Right kidney (tissue), 9 donors: ENCODE measurements around the gene CLSTN3.
A peak's percentile ranks its signal among the peaks of the same experiment; 100 is the strongest.

Experiments
- DNase-seq: peaks from one replicate; pipeline ENCODE4 v3.0.0-alpha.2; 2016
- long read RNA-seq, 8 donors: transcript quantifications; one replicate each; lab custom pipeline, GENCODE V29; 2026

Gene CLSTN3
- long read RNA-seq, donor 1, full-length matches to known transcripts = 12 of 91 reads
- long read RNA-seq, donor 1, partial matches to known transcripts = 79 of 91 reads
- long read RNA-seq, donor 1, other reads (novel, unspliced or antisense) = 0 of 91 reads
- long read RNA-seq, donor 2, full-length matches to known transcripts = 8 of 57 reads
- long read RNA-seq, donor 2, partial matches to known transcripts = 31 of 57 reads
- long read RNA-seq, donor 2, other reads (novel, unspliced or antisense) = 18 of 57 reads
- long read RNA-seq, donor 3, transcript CLSTN3-214 (2 exons, 390 nt) = major isoform, 5 of 50 reads
- long read RNA-seq, donor 3, partial matches to known transcripts = 45 of 50 reads
- long read RNA-seq, donor 3, other reads (novel, unspliced or antisense) = 0 of 50 reads
- long read RNA-seq, donor 4, full-length matches to known transcripts = 12 of 68 reads
- long read RNA-seq, donor 4, partial matches to known transcripts = 56 of 68 reads
- long read RNA-seq, donor 4, other reads (novel, unspliced or antisense) = 0 of 68 reads
- long read RNA-seq, donor 5, full-length matches to known transcripts = 18 of 80 reads
- long read RNA-seq, donor 5, partial matches to known transcripts = 62 of 80 reads
- long read RNA-seq, donor 5, other reads (novel, unspliced or antisense) = 0 of 80 reads
- long read RNA-seq, donor 6, full-length matches to known transcripts = 14 of 108 reads
- long read RNA-seq, donor 6, partial matches to known transcripts = 94 of 108 reads
- long read RNA-seq, donor 6, other reads (novel, unspliced or antisense) = 0 of 108 reads
- long read RNA-seq, donor 7, full-length matches to known transcripts = 11 of 217 reads
- long read RNA-seq, donor 7, partial matches to known transcripts = 206 of 217 reads
- long read RNA-seq, donor 7, other reads (novel, unspliced or antisense) = 0 of 217 reads
- long read RNA-seq, donor 8, full-length matches to known transcripts = 6 of 91 reads
- long read RNA-seq, donor 8, partial matches to known transcripts = 85 of 91 reads
- long read RNA-seq, donor 8, other reads (novel, unspliced or antisense) = 0 of 91 reads

DNA sequence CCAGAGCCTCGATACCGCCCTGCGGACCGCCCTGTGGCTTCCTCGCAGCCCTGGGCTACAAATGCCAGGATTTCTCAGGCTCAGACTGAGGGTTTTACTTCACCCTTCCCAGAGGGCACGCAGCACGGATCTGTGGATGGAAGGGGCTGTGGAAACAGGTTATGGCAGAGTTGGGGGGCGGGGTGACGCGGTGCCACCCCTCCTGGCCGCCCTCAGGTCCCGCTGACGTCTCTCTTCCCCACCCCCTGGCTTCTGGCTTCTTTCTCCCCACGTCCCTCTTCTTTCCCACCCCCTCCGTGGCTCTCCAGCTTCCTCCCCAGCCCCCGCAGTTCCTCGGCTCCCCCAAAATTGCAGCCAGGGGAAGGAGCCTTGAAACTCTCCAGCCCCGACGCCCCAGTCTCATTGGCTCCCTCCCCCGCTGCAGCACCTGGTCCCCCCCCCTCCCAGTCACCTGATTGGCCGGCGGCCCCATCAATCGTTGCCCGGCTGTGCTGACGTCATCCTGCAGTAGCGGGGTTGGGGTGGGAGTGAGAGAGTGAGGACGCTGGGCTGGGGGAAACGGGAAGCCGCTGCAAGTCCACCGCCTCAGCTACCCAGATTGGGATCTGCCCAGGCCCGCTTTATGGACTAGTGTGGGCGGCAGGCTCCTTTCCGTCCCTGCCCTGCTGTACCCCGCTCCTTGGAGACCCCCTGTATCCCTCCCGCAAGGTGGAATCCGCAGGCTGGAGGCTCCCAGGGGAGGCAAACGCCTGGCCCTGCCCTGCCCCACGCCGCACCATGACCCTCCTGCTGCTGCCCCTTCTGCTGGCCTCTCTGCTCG, at the start of gene CLSTN3:
Gene CLSTN3, plus strand, starts transcription at position 500 of the 820 bp plus-strand sequence. Its CDS starts 278 bp downstream, at position 778.
- peak; percentile 84 for DNase-seq

- DNase-seq = no peak
Measured at GRCh38 chr12:7081037-7081436, 49.1 kb upstream of the CLSTN3 start.

GRCh38 chr12:7083125-7083524, 47.0 kb upstream of the CLSTN3 start:
- no peak for DNase-seq

DNA sequence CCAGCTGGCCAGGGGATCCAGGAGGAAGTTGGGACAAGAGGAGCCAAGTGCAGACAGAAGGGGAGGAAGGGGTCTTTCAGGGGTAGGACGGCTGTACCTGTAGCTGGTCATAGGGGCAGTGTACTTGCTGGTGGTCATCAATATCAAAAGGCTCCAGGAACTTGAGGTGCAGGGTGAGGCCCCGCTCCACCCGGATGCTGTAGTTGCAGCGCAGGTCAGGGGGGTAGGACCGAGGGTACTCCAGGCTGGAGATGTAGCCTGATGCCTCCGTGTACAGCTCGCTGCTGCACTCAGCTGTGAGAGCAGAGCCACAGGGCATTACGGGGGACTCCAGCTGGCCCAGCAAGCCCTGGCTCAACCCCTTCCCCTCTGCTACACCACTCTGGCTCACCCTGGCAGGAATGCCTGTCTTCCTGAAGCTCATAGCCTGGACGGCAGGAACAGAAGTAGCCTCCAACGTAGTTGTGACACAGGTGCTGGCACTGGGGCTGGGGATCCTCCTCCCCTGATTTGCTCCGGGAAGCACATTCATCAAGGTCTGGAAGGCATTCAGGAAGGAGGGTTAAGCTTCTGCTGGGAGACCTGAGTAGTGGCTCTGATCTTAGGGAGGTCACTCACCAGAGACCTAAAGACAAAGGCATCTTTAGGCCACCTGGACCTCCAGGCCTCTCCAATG, 40.8 kb upstream of the CLSTN3 start:
- no peak for DNase-seq

GRCh38 chr12:7090222-7090998, 39.8 kb upstream of the CLSTN3 start:
- no peak for DNase-seq

DNA sequence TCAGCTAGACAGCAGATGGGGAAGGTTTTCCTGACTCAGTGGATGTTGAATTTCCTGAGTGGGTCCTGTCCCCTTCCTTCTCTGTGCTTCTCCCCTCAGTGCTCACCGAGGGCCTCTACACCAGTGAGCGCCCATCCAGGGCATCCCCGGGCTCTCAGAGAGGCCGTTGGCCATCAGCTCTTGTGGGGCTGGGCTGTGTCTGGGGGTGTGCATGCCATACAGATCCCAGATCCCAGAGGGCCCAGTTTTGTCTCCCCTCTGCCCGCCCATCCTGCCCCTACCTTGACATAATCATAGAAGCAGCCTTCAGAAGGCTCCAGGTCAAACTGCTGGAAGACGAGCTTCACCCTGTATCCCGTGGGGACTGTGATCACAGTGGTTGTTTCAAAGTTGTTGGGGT, 39.0 kb upstream of the CLSTN3 start:
- DNase-seq = no peak

- no peak for DNase-seq
Measured at GRCh38 chr12:7091660-7092228, 38.4 kb upstream of the CLSTN3 start.

DNA sequence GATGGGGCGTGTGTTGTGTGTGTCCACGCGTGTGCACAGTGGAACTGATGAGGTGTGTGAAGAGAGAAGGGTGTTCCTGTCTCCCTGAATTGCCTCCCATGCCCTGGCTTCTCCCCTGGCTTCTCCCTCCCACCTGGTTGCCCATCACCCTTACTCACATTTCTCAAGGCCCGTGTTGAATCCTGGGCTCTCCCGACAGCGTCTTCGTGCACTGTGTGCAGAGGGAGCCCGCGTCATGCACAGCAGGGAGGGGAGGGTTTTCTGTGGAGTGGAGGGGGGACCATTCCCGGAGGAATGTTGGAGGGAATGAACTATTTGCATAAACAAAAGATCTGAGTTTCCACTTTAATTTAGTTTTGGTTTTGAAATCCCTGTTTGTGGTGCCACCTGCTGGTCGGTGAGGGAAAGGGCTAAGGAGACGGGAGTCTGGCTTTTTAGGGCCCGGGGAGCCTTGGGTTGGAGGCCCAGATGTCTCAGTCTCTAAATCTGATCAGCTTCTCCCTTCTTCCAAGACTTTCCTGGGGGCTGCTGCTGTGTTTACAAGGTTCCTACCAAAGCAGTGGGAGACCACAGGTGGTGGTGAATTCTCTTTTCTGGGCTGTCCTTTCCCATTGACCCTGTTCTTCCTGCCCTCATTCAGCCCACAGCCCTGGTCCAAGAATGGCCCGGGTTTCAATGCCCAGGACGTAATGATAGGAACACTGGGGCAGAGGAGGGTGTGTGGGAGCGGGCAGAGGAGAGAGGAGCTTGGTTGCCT, 37.8 kb upstream of the CLSTN3 start, which contains the start of gene C1R:
Gene C1R, minus strand, starts transcription at position 217 of the 757 bp plus-strand sequence. Its CDS starts 57 bp downstream, at position 160.
- DNase-seq = peak; percentile 73

GRCh38 chr12:7092986-7093460, 37.1 kb upstream of the CLSTN3 start:
- no peak for DNase-seq

- no peak for DNase-seq
Measured at GRCh38 chr12:7093486-7093885, 36.7 kb upstream of the CLSTN3 start.

GRCh38 chr12:7093892-7094291, 36.3 kb upstream of the CLSTN3 start:
- no peak for DNase-seq

DNA sequence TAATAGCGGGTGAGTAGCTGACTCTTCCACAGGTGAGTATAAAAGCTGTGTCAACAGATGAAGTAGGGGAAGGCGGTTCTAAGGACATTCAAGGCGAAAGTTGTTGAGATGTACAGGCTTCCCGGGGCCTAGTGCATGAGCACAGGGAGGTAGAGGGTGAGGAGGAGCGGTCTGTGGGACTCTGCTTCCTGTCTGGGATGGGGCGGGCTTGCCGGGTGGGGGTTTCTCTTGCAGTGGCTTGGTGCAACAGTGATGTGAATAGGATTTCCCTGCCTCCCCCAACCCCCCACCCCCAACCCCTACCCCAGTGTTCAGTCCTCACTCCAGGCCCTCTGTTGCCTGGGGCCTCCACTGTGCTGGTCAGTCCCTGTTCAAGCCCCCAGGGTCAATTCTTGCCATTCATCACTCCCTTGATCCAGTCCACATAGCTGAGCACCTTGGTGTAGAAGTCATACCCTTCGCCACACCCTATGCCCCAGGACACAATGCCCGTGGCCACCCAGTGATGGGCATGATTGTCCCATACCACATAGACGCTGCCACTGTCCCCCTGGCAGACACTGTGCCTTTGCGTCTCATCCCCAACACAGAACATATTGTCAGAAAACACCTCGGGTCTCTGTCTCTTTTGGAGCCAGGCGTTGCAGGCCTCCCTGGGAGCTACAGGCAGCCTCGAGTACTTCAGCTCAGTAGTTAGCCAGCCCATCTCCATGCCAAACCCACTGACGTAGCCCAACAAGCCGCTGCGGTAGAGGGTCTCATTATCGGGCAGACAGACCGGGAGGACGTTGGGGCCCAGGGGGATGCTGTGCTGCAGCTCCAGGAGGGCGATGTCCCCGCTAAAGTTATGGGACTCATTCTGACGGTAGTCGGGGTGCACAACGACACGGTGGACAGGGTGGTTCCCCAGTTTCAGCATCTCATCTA, 33.9 kb upstream of the CLSTN3 start:
- DNase-seq = no peak

GRCh38 chr12:7096979-7097378, 33.2 kb upstream of the CLSTN3 start:
- peak; percentile 39 for DNase-seq

DNA sequence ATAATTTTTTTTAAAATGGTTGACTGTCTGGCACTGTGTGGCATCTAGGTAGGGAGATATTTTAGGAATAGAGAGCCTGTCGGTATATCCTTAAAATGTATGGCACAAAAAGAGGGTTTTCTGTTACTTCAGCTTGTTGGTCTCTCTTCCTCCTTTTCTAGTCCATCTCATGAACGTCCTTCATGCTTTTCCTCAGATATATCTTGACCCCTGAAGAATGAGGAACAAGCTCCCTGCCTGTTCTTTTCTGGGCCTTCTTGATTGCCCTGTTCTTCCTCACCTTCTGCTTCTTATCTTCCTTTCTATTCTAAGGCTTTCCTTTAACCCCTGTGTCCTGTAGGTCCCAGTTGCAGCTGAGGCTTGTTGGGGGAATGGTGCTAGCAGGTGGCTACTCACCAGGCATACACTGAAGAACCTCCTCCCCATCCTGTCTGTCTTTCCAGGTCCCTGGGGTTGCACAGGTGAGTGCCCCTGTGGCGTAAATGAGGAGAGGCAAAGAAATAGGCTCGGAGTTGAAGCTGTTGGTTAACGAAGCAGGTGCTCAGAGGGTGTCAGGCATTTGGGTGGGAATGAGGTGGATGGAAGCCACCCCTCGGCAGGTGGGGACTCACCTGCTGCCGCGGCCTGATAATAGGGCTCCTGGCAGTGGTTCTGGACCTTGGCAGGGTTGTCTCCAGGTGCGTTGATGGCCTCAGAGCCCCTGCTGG, 30.7 kb upstream of the CLSTN3 start:
- DNase-seq = no peak

- no peak for DNase-seq
Measured at GRCh38 chr12:7100239-7100638, 29.9 kb upstream of the CLSTN3 start.

- DNase-seq = no peak
Measured at GRCh38 chr12:7101047-7101693, 29.0 kb upstream of the CLSTN3 start.

- no peak for DNase-seq
Measured at GRCh38 chr12:7101694-7102131, 28.5 kb upstream of the CLSTN3 start.
